ENCODE results near the gene NRGN. TPM values are rescaled to one million over a fixed set of nuclear protein-coding genes. Genes with fewer than 3 reads are reported as not detected.

Gene NRGN
- total and polyA plus RNA-seq, 2 of the 4 experiments (the other 2 are of a cell fraction) = 0.54 to 24.8 TPM

DNA sequence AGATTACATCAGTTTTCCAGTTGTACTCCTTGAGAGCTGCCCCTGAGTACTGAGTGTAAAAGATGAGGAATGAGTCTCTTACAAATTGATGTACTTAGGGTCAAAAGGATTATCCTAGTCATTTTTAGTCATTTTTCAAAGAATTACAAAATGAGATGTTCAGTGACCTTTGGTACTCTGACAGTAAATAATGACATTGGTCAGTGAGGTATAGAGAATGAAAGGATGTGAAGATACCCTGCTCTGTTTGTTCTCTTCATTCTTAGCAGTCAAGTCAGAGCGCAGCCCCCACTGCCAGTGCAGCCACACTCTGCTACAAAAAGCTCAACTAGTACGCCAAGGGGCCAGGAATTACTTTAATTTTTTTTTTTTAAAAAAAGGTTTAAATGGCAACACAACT lies 26.4 kb downstream of the NRGN start:
- no peak overlapping the region for H4K91ac ChIP-seq (ENCODE audit: insufficient read depth, low read depth, low read length)
- no peak overlapping the region for H3K4me2 ChIP-seq (ENCODE audit: low read depth, low read length)
- DNase-seq = no peak
- H4K5ac ChIP-seq (ENCODE audit: low read depth, low read length) = no peak overlapping the region
- H2AFZ ChIP-seq (replicated peaks; ENCODE audit: low read length, poor library complexity) = no peak overlapping the region
- ChIA-PET POLR2A (ENCODE audit: unreplicated experiment) (no interaction called here), CTCF (interaction anchor here (1.5 kb wide), 1 partner anchor 27 kb away, joined by 3 read pairs; no protein-coding TSS in a partner anchor)
- no peak overlapping the region for H3K18ac ChIP-seq (ENCODE audit: low read depth, low read length)
- H3K9me1 ChIP-seq (ENCODE audit: insufficient read depth, low read length) = no peaks in the 10 kb centered on the region
- H3K56ac ChIP-seq (ENCODE audit: extremely low read depth, insufficient read depth, low read length) = no peak overlapping the region
- no peak for TF ChIP-seq MAZ (IDR thresholded peaks at IDR 0.05; ENCODE audit: borderline replicate concordance, low read depth, low read length)
- TF ChIP-seq, protein P1, sequence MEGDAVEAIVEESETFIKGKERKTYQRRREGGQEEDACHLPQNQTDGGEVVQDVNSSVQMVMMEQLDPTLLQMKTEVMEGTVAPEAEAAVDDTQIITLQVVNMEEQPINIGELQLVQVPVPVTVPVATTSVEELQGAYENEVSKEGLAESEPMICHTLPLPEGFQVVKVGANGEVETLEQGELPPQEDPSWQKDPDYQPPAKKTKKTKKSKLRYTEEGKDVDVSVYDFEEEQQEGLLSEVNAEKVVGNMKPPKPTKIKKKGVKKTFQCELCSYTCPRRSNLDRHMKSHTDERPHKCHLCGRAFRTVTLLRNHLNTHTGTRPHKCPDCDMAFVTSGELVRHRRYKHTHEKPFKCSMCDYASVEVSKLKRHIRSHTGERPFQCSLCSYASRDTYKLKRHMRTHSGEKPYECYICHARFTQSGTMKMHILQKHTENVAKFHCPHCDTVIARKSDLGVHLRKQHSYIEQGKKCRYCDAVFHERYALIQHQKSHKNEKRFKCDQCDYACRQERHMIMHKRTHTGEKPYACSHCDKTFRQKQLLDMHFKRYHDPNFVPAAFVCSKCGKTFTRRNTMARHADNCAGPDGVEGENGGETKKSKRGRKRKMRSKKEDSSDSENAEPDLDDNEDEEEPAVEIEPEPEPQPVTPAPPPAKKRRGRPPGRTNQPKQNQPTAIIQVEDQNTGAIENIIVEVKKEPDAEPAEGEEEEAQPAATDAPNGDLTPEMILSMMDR (conservative IDR thresholded peaks at IDR 0.05; ENCODE audit: low read depth, low read length) = no peak
- no peak for TF ChIP-seq RFX5 (IDR thresholded peaks at IDR 0.05; ENCODE audit: low read depth, low read length)
- TF ChIP-seq, protein P2, sequence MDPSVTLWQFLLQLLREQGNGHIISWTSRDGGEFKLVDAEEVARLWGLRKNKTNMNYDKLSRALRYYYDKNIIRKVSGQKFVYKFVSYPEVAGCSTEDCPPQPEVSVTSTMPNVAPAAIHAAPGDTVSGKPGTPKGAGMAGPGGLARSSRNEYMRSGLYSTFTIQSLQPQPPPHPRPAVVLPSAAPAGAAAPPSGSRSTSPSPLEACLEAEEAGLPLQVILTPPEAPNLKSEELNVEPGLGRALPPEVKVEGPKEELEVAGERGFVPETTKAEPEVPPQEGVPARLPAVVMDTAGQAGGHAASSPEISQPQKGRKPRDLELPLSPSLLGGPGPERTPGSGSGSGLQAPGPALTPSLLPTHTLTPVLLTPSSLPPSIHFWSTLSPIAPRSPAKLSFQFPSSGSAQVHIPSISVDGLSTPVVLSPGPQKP (IDR thresholded peaks at IDR 0.05; ENCODE audit: borderline replicate concordance, low read depth, low read length) = no peak
- TF ChIP-seq, protein P3, sequence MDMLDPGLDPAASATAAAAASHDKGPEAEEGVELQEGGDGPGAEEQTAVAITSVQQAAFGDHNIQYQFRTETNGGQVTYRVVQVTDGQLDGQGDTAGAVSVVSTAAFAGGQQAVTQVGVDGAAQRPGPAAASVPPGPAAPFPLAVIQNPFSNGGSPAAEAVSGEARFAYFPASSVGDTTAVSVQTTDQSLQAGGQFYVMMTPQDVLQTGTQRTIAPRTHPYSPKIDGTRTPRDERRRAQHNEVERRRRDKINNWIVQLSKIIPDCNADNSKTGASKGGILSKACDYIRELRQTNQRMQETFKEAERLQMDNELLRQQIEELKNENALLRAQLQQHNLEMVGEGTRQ (IDR thresholded peaks at IDR 0.05; ENCODE audit: low read depth, low read length) = no peak
- no peak for TF ChIP-seq SMC3 (IDR thresholded peaks at IDR 0.05; ENCODE audit: low read depth, low read length)
- no peak for TF ChIP-seq RCOR1 (IDR thresholded peaks at IDR 0.05; ENCODE audit: insufficient replicate concordance, low read length)
- peaks cover 6% of the 10 kb centered on the region; the same call in 1 of the 2 replicates for H3K4me1 ChIP-seq (ENCODE audit: control insufficient read depth, insufficient read depth, low read length)
- no CpG with 5 or more reads among the region's 2 CpGs for WGBS, 2 experiments (ENCODE audit: extremely low coverage in 2 of 2, insufficient read length in 1 of 2)
- no peak overlapping the region for H3K9ac ChIP-seq (ENCODE audit: low read depth, low read length)
- peaks cover 3 to 17% of the 10 kb centered on the region in 2 experiments; a peak in 3 of 4 replicates for H3K79me1 ChIP-seq (ENCODE audit: low read depth in 1 of 2, low read length in 2 of 2)
- H2AK9ac ChIP-seq (replicated peaks; ENCODE audit: low read depth, low read length, poor library complexity) = no peak overlapping the region
- no peak overlapping the region for H2AK5ac ChIP-seq (ENCODE audit: low read depth, low read length)
- H4K8ac ChIP-seq (ENCODE audit: low read depth in 2 of 2, low read length in 2 of 2) = no peak overlapping the region
- no peak overlapping the region for H3K27ac ChIP-seq (ENCODE audit: insufficient read depth, low read length)
- no peaks in the 10 kb centered on the region for H3K9me3 ChIP-seq (ENCODE audit: control insufficient read depth, insufficient read depth, low read length)
- H4K20me1 ChIP-seq (ENCODE audit: insufficient read depth, low read length) = peaks cover 10% of the 10 kb centered on the region
- in situ Hi-C loops (cut with MboI; ENCODE audit: low sequenced_read_pairs) (loop anchor here (10.0 kb wide), 1 partner anchor 69 kb away; no protein-coding TSS in a partner anchor), intact Hi-C loops (cut with micrococcal nuclease) (no loop called here), dilution Hi-C loops (cut with HindIII; ENCODE audit: low sequenced_read_pairs, unreplicated experiment) (no loop called here)
- H3K23ac ChIP-seq (ENCODE audit: low read depth, low read length) = no peak overlapping the region
- ATAC-seq (ENCODE audit: low read depth) = no peak
- no peak overlapping the region for H3K4me3 ChIP-seq (ENCODE audit: insufficient read depth, low read depth, low read length)
- no peak overlapping the region for H2BK15ac ChIP-seq (ENCODE audit: low read depth, low read length)
- H3K36me3 ChIP-seq (ENCODE audit: control insufficient read depth, insufficient read depth, low read length) = peaks cover 9% of the 10 kb centered on the region
- H2BK20ac ChIP-seq (ENCODE audit: low read depth, low read length) = no peak overlapping the region
- BruUV-seq (replicated peaks) = no TSS peak
- H2BK5ac ChIP-seq (ENCODE audit: low read depth, low read length, poor library complexity, severe bottlenecking) = no peak overlapping the region
- H2BK120ac ChIP-seq (ENCODE audit: low read depth, low read length) = no peak overlapping the region
- no peak overlapping the region for H3K4ac ChIP-seq (ENCODE audit: low read depth, low read length)
- peaks cover 8% of the 10 kb centered on the region; the same call in 1 of the 2 replicates for H3K27me3 ChIP-seq (ENCODE audit: control insufficient read depth, insufficient read depth, low read length)
- H3K14ac ChIP-seq (replicated peaks; ENCODE audit: low read depth, low read length) = no peak overlapping the region

All from IMR-90 (cell line).